ENCODE results near the gene EFCAB6.

The EFCAB6 gene

DNA sequence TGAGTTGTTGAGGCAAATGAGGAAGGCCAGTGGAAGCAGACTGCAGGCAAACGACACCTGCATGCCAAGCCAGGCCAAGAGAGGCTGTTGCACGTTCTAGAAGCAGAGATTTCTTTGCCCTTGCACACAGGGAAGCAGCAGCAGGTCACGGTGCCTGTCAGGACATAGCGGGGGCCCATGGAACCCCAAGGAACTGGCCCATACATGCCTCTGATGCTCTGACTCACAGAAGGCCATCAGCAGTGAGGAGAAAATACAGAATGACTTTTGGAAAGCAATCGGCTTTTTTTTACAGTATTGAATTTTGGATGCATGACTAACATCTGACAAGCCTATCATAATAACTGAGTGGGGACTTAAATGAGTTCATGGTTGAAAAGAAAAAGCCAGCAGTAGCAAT is 276.4 kb downstream of the EFCAB6 start:
- H3K4me3 ChIP-seq (ENCODE audit: low read depth, low read length): no peak overlapping the region
- no peak for DNase-seq
- H3K27me3 ChIP-seq (replicated peaks): no peaks in the 10 kb centered on the region
- H3K27ac ChIP-seq: no peak overlapping the region
- no peaks in the 10 kb centered on the region for H3K36me3 ChIP-seq (replicated peaks)
- no peak for TF ChIP-seq CTCF (IDR thresholded peaks at IDR 0.05; ENCODE audit: low read depth, low read length, missing control alignments)
- in situ Hi-C loops (cut with HindIII; ENCODE audit: low pct_ligation_motif_present, low sequenced_read_pairs): no loop called here

- no peak for TF ChIP-seq CTCF (IDR thresholded peaks at IDR 0.05; ENCODE audit: low read depth, low read length, missing control alignments)
- no peak overlapping the region for H3K4me3 ChIP-seq (ENCODE audit: low read depth, low read length)
- no peak overlapping the region for H3K27ac ChIP-seq
- DNase-seq: no peak
- H3K27me3 ChIP-seq (replicated peaks): no peaks in the 10 kb centered on the region
- no peaks in the 10 kb centered on the region for H3K36me3 ChIP-seq (replicated peaks)
- in situ Hi-C loops (cut with HindIII; ENCODE audit: low pct_ligation_motif_present, low sequenced_read_pairs): no loop called here
Observed at GRCh38 chr22:43535336-43535735, 276.8 kb downstream of the EFCAB6 start.

GRCh38 chr22:43534916-43535315 is 277.2 kb downstream of the EFCAB6 start:
- in situ Hi-C loops (cut with HindIII; ENCODE audit: low pct_ligation_motif_present, low sequenced_read_pairs): no loop called here
- no peak for DNase-seq
- Histone ChIP-seq H3K4me3 (ENCODE audit: low read depth, low read length) (no peak overlapping the region), H3K27ac (no peak overlapping the region), H3K36me3 (replicated peaks) (no peaks in the 10 kb centered on the region), H3K27me3 (replicated peaks) (no peaks in the 10 kb centered on the region)
- no peak for TF ChIP-seq CTCF (IDR thresholded peaks at IDR 0.05; ENCODE audit: low read depth, low read length, missing control alignments)

DNA sequence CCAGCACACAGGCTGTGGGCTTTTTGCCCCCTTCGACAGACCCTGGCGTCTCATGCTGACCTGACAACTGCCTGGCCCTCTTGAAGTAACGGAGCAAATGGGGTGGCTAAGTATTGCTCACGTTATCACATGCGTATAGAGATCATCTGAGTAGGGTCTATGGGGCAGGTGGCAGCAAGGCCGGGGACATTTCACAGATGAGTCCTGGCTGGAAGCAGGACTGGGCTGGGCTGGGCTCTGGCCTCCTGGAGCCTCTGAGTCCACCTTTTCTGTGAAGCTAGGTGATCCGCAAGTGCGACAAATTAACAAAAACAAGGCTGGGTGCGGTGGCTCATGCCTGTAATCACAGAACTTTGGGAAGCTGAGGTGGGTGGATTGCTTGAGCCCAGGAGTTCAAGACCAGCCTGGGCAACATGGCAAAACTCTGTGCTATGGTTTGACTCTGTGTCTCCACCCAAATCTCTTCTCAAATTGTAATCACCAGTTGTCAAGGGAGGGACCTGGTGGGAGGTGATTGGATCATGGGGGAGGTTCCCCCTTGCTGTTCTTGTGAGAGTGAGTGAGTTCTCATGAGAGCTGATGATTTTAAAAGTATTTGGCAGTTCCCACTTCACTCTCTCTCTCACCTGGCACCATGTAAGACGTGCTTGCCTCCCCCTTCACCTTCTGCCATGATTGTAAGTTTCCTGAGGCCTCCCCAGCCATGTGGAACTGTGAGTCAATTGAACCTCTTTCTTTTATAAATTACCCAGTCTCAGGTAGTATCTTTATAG is 278.3 kb downstream of the EFCAB6 start:
- in situ Hi-C loops (cut with HindIII; ENCODE audit: low pct_ligation_motif_present, low sequenced_read_pairs): no loop called here
- Histone ChIP-seq H3K27me3 (replicated peaks) (no peaks in the 10 kb centered on the region), H3K27ac (no peak overlapping the region), H3K36me3 (replicated peaks) (no peaks in the 10 kb centered on the region), H3K4me3 (ENCODE audit: low read depth, low read length) (no peak overlapping the region)
- no peak for DNase-seq
- TF ChIP-seq CTCF (IDR thresholded peaks at IDR 0.05; ENCODE audit: low read depth, low read length, missing control alignments): no peak

DNA sequence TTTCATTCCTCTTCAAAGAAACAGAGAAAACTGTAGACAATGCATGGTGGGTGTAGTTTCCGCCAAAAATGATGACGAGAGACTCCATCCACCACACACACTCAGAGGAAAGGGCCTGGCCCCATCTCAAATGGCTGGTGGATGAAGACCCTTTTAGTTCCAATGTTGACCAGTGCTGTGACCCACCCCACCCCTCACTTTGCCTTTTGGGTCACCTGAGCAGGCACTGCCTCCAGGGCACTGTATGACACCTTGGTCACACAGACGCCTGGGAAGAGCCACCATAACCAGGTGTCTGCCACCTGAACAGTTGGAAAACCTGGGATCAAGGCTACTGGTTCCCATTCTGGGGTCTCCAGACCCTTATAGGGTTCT is 279.0 kb downstream of the EFCAB6 start:
- no peak for DNase-seq
- H3K27me3 ChIP-seq (replicated peaks): no peaks in the 10 kb centered on the region
- TF ChIP-seq CTCF (IDR thresholded peaks at IDR 0.05; ENCODE audit: low read depth, low read length, missing control alignments): no peak
- H3K36me3 ChIP-seq (replicated peaks): no peaks in the 10 kb centered on the region
- no peak overlapping the region for H3K27ac ChIP-seq
- no peak overlapping the region for H3K4me3 ChIP-seq (ENCODE audit: low read depth, low read length)
- in situ Hi-C loops (cut with HindIII; ENCODE audit: low pct_ligation_motif_present, low sequenced_read_pairs): no loop called here
